Measurements from ENCODE around the gene NCAPD3. TPM values are rescaled to one million over a fixed set of nuclear protein-coding genes. Genes with fewer than 3 reads are reported as not detected.
"Not testable (repeated sequence)": the region's sequence is repeated elsewhere in the genome, so short reads cannot be mapped to it uniquely, and the experiment has no call there.

The NCAPD3 gene
- total RNA-seq, 2 donors from 2014 or later, result 42.6 to 45.5 TPM

GRCh38 chr11:134257101-134257500, 33.3 kb upstream of the NCAPD3 start:
- no peaks in the 10 kb centered on the region for H3K9me3 ChIP-seq (ENCODE audit: control insufficient read depth, low read length)
- H3K36me3 Mint-ChIP-seq (ENCODE audit: low read depth), result peaks cover 41% of the 10 kb centered on the region
- H3K27me3 Mint-ChIP-seq (ENCODE audit: insufficient read depth), result no peaks in the 10 kb centered on the region
- peaks cover 14% of the 10 kb centered on the region for H3K4me1 Mint-ChIP-seq
- no peaks in the 10 kb centered on the region for H3K27me3 ChIP-seq (ENCODE audit: control insufficient read depth, insufficient read depth, low read length, poor library complexity, severe bottlenecking)
- DNase-seq, result no peak
- TF ChIP-seq, protein P1, sequence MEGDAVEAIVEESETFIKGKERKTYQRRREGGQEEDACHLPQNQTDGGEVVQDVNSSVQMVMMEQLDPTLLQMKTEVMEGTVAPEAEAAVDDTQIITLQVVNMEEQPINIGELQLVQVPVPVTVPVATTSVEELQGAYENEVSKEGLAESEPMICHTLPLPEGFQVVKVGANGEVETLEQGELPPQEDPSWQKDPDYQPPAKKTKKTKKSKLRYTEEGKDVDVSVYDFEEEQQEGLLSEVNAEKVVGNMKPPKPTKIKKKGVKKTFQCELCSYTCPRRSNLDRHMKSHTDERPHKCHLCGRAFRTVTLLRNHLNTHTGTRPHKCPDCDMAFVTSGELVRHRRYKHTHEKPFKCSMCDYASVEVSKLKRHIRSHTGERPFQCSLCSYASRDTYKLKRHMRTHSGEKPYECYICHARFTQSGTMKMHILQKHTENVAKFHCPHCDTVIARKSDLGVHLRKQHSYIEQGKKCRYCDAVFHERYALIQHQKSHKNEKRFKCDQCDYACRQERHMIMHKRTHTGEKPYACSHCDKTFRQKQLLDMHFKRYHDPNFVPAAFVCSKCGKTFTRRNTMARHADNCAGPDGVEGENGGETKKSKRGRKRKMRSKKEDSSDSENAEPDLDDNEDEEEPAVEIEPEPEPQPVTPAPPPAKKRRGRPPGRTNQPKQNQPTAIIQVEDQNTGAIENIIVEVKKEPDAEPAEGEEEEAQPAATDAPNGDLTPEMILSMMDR (conservative IDR thresholded peaks at IDR 0.05), result no peak
- H3K4me3 Mint-ChIP-seq, result no peak overlapping the region
- 94 to 95% methylated on average over 11 of the region's 11 CpGs for WGBS, 2 experiments (ENCODE audit: insufficient coverage in 1 of 2, insufficient read length in 1 of 2)
- no peaks in the 10 kb centered on the region for H3K4me1 ChIP-seq (ENCODE audit: control insufficient read depth, insufficient read depth, low read length)
- no peak overlapping the region for H3K4me3 ChIP-seq (ENCODE audit: low read length)
- no peak overlapping the region for H3K27ac Mint-ChIP-seq
- no peak overlapping the region for H3K27ac ChIP-seq (ENCODE audit: low read depth, low read length)
- no peak overlapping the region for H3K9ac ChIP-seq (ENCODE audit: extremely low read depth, low read length, poor library complexity, severe bottlenecking)
- H3K9me3 Mint-ChIP-seq, result no peaks in the 10 kb centered on the region
- H3K36me3 ChIP-seq (ENCODE audit: control insufficient read depth, insufficient read depth, low read length), result peaks cover 35% of the 10 kb centered on the region

GRCh38 chr11:134255184-134255561, 31.4 kb upstream of the NCAPD3 start:
- H3K9me3 Mint-ChIP-seq; H3K4me3 ChIP-seq (ENCODE audit: low read length); H3K27me3 ChIP-seq (ENCODE audit: control insufficient read depth, insufficient read depth, low read length, poor library complexity, severe bottlenecking); H3K9me3 ChIP-seq (ENCODE audit: control insufficient read depth, low read length); H3K27ac ChIP-seq (ENCODE audit: low read depth, low read length); H3K9ac ChIP-seq (ENCODE audit: extremely low read depth, low read length, poor library complexity, severe bottlenecking); H3K4me3 Mint-ChIP-seq; H3K4me1 ChIP-seq (ENCODE audit: control insufficient read depth, insufficient read depth, low read length); H3K27ac Mint-ChIP-seq; DNase-seq; H3K27me3 Mint-ChIP-seq (ENCODE audit: insufficient read depth): not testable (repeated sequence)
- WGBS, 2 experiments (ENCODE audit: insufficient coverage in 1 of 2, insufficient read length in 1 of 2), result 97 to 98% methylated on average over 4 to 5 of the region's 5 CpGs
- Mint-ChIP-seq H3K4me1 (peaks cover 20% of the 10 kb centered on the region), H3K36me3 (ENCODE audit: low read depth) (peaks cover 33% of the 10 kb centered on the region)
- H3K36me3 ChIP-seq (ENCODE audit: control insufficient read depth, insufficient read depth, low read length), result peaks cover 28% of the 10 kb centered on the region

GRCh38 chr11:134254433-134255183, 30.8 kb upstream of the NCAPD3 start:
- no peak overlapping the region for H3K27ac Mint-ChIP-seq
- H3K36me3 Mint-ChIP-seq (ENCODE audit: low read depth), result peaks cover 34% of the 10 kb centered on the region
- DNase-seq, result no peak
- Histone ChIP-seq H3K27me3 (ENCODE audit: control insufficient read depth, insufficient read depth, low read length, poor library complexity, severe bottlenecking) (no peaks in the 10 kb centered on the region), H3K4me3 (ENCODE audit: low read length) (peak overlapping the region; percentile 99), H3K4me1 (ENCODE audit: control insufficient read depth, insufficient read depth, low read length) (no peaks in the 10 kb centered on the region), H3K27ac (ENCODE audit: low read depth, low read length) (no peak overlapping the region), H3K9me3 (ENCODE audit: control insufficient read depth, low read length) (no peaks in the 10 kb centered on the region), H3K36me3 (ENCODE audit: control insufficient read depth, insufficient read depth, low read length) (peaks cover 28% of the 10 kb centered on the region), H3K9ac (ENCODE audit: extremely low read depth, low read length, poor library complexity, severe bottlenecking) (no peak overlapping the region)
- no peaks in the 10 kb centered on the region for H3K27me3 Mint-ChIP-seq (ENCODE audit: insufficient read depth)
- TF ChIP-seq, protein P1 (conservative IDR thresholded peaks at IDR 0.05), result no peak
- 82% methylated on average over 3 of the region's 3 CpGs; no CpG with 5 or more reads in 1 of the 2 experiments for WGBS, 2 experiments (ENCODE audit: insufficient coverage in 1 of 2, insufficient read length in 1 of 2)
- peaks cover 20% of the 10 kb centered on the region for H3K4me1 Mint-ChIP-seq
- H3K9me3 Mint-ChIP-seq, result no peaks in the 10 kb centered on the region
- peak overlapping the region; percentile 79 for H3K4me3 Mint-ChIP-seq
